Chondrocyte (in vitro differentiated cells): ENCODE data around the gene CCL20. TPM values are rescaled to one million over a fixed set of nuclear protein-coding genes. Genes with fewer than 3 reads are reported as not detected.
"Not testable (repeated sequence)": the region's sequence is repeated elsewhere in the genome, so short reads cannot be mapped to it uniquely, and the experiment has no call there.

ENCODE experiments used
- DNase-seq: peaks from one replicate; pipeline ENCODE4 v3.0.0; 2021; ENCODE audit warnings: mixed read lengths, low spot score
- H3K27ac Mint-ChIP-seq: one replicate; pipeline ENCODE4 v1.8.0; 2021; ENCODE audit warnings: mild to moderate bottlenecking, moderate library complexity, mixed read lengths; ENCODE audit not compliant: unreplicated experiment
- H3K27me3 Mint-ChIP-seq: 2 replicates; pipeline ENCODE4 v1.8.0; 2021; ENCODE audit warnings: low read depth, mixed read lengths
- H3K36me3 Mint-ChIP-seq: 2 replicates; pipeline ENCODE4 v1.8.0; 2021; ENCODE audit warnings: low read depth, mixed read lengths
- H3K4me1 Mint-ChIP-seq: 2 replicates; pipeline ENCODE4 v1.8.0; 2021; ENCODE audit warnings: low read depth, mild to moderate bottlenecking, mixed read lengths
- H3K4me3 Mint-ChIP-seq: one replicate; pipeline ENCODE4 v1.8.0; 2021; ENCODE audit warnings: mild to moderate bottlenecking, moderate library complexity, mixed read lengths; ENCODE audit not compliant: unreplicated experiment
- H3K9me3 Mint-ChIP-seq: 2 replicates; pipeline ENCODE4 v1.8.0; 2021; ENCODE audit warnings: low read depth, mixed read lengths
- CTCF ChIP-seq: fragments of 200-600 bp; sonication (generic); IDR thresholded peaks from 2 replicates; pipeline ENCODE4 v1.5.0; 2021; ENCODE audit warnings: antibody characterized with exemption, mild to moderate bottlenecking, moderate library complexity
- total RNA-seq: library from RNA; stranded (reverse); gene quantifications from 3 replicates; pipeline ENCODE4 v1.2.1, GENCODE V29; 2021

CCL20 gene
- total RNA-seq, 1 donor from 2014 or later = 0.45 TPM

- no peak for DNase-seq
- Mint-ChIP-seq H3K9me3 (peaks cover 5% of the 10 kb centered on the region), H3K27me3 (no peaks in the 10 kb centered on the region), H3K4me3 (no peak overlapping the region), H3K4me1 (no peaks in the 10 kb centered on the region), H3K27ac (no peak overlapping the region), H3K36me3 (no peaks in the 10 kb centered on the region)
- TF ChIP-seq CTCF = no peak
Measured at GRCh38 chr2:227789803-227790202, 23.8 kb upstream of the CCL20 start.

GRCh38 chr2:227793148-227793712 lies 20.4 kb upstream of the CCL20 start:
- H3K4me1 Mint-ChIP-seq = peaks cover 7% of the 10 kb centered on the region
- no peak for TF ChIP-seq CTCF
- no peaks in the 10 kb centered on the region for H3K27me3 Mint-ChIP-seq
- peaks cover 5% of the 10 kb centered on the region for H3K9me3 Mint-ChIP-seq
- H3K27ac Mint-ChIP-seq = no peak overlapping the region
- H3K4me3 Mint-ChIP-seq = no peak overlapping the region
- H3K36me3 Mint-ChIP-seq = no peaks in the 10 kb centered on the region
- DNase-seq = no peak

- Mint-ChIP-seq H3K9me3 (no peaks in the 10 kb centered on the region), H3K4me3 (no peak overlapping the region), H3K36me3 (no peaks in the 10 kb centered on the region), H3K4me1 (peaks cover 10% of the 10 kb centered on the region), H3K27me3 (no peaks in the 10 kb centered on the region), H3K27ac (no peak overlapping the region)
- DNase-seq = no peak
- no peak for TF ChIP-seq CTCF
Measured at GRCh38 chr2:227796045-227796711, 17.5 kb upstream of the CCL20 start.

GRCh38 chr2:227796768-227797167 lies 16.9 kb upstream of the CCL20 start:
- not testable (repeated sequence) for H3K4me3 Mint-ChIP-seq, H3K4me1 Mint-ChIP-seq, H3K27ac Mint-ChIP-seq, H3K9me3 Mint-ChIP-seq, H3K36me3 Mint-ChIP-seq, H3K27me3 Mint-ChIP-seq, DNase-seq

GRCh38 chr2:227799202-227799601 lies 14.4 kb upstream of the CCL20 start:
- H3K9me3 Mint-ChIP-seq = no peaks in the 10 kb centered on the region
- H3K4me3 Mint-ChIP-seq = no peak overlapping the region
- no peaks in the 10 kb centered on the region for H3K36me3 Mint-ChIP-seq
- DNase-seq = no peak
- no peaks in the 10 kb centered on the region for H3K27me3 Mint-ChIP-seq
- no peak for TF ChIP-seq CTCF
- H3K27ac Mint-ChIP-seq = no peak overlapping the region
- H3K4me1 Mint-ChIP-seq = peaks cover 10% of the 10 kb centered on the region

GRCh38 chr2:227802882-227803281 lies 10.8 kb upstream of the CCL20 start:
- no peak for DNase-seq
- TF ChIP-seq CTCF = no peak
- Mint-ChIP-seq H3K4me3 (no peak overlapping the region), H3K36me3 (no peaks in the 10 kb centered on the region), H3K4me1 (peaks cover 15% of the 10 kb centered on the region), H3K9me3 (peaks cover 6% of the 10 kb centered on the region), H3K27ac (no peak overlapping the region), H3K27me3 (no peaks in the 10 kb centered on the region)
